DMS53 treated with DMSO at 0.1 percent for 48 hours (cell line): ENCODE results near the gene UBE2M.

Source experiments
- DNase-seq: peaks from one replicate; lab custom pipeline; 2025; ENCODE audit not compliant: unreplicated experiment; lab: John Stamatoyannopoulos, UW

The UBE2M gene

GRCh38 chr19:58571575-58571947 lies 13.2 kb upstream of the UBE2M start:
- DNase-seq, result no peak

DNA sequence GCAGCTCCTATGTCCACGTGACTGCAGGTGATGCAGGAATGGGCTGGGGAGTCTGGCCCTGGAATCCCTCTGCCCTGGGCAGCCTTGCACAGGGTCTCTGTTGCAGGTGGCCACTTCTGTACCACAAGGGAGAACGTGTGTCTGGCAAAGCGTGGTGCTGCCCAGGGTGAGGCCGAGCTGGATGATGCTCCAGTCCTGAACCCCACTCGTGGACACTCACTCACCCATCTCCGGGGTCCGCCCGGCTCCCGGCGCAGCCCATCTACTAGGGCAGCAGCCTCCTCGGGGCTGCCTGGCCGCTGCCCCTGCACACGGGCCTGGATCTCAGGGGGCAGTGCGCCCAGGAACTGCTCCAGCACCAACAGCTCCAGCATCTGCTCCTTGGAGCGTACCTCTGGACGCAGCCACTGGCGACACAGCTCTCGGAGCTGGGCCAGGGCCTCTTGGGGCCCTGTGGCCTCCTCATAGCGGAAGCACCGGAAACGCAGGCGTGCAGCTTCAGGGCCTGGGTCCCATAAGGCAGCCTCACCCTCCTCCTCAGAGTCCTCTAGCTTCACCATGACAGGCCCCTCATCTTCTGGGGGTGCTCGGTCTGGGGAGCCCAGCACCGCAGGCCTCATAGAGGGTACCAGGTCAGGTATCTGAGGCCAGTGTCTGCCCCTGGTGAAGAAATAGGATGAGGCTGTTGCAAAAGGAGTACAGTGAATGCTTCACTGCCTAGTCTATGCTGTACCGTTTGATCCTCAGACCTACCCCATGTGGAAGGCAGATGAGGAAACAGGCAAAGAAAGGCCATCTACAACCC lies 12.6 kb upstream of the UBE2M start:
- no peak for DNase-seq

- DNase-seq, result no peak
Measured at GRCh38 chr19:58569943-58570670, 11.7 kb upstream of the UBE2M start.

- DNase-seq, result no peak
Measured at GRCh38 chr19:58569191-58569942, 11.0 kb upstream of the UBE2M start.

GRCh38 chr19:58568453-58569130 lies 10.2 kb upstream of the UBE2M start:
- no peak for DNase-seq

- no peak for DNase-seq
Measured at GRCh38 chr19:58566989-58567388, 8.6 kb upstream of the UBE2M start.

GRCh38 chr19:58563823-58564222 lies 5.4 kb upstream of the UBE2M start:
- no peak for DNase-seq

GRCh38 chr19:58563034-58563573 lies 4.7 kb upstream of the UBE2M start:
- DNase-seq, result no peak

GRCh38 chr19:58562122-58563033 lies 4.0 kb upstream of the UBE2M start:
- DNase-seq, result no peak

DNA sequence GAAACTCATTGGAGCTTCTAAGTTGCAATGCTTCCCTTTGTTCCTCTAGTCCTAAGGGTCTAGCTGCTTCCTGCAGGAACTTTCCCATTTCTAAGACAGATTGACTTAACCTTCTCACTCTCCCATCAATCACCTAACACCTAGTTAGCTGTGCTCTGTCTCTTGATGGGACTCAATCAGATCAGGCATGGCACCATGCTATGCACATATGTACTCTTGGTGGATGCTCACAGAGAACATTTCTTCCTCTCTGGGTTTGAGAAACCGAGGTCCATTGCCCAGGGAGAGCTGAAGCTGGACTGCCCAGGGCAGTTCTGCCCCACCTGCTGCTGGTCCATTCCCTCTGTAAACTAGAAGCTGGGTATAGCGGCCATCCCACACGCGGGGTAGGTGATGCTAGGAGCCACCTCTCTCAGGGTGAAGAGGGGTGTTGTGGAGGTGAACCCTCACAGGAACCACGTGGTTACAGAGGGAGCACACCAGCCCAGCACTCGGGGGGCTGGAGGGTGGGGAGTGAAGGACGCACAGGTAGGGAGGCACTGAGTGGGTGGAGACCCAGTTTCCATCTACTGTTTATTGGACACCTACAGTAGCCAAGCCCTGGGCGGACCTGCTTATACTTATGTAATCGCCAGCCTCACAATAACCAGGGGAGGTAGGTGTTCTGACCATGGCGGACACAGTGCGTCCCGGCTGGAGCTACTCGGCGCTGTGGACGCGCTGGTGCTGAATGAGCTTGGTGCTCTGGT lies 3.1 kb upstream of the UBE2M start:
- no peak for DNase-seq

DNA sequence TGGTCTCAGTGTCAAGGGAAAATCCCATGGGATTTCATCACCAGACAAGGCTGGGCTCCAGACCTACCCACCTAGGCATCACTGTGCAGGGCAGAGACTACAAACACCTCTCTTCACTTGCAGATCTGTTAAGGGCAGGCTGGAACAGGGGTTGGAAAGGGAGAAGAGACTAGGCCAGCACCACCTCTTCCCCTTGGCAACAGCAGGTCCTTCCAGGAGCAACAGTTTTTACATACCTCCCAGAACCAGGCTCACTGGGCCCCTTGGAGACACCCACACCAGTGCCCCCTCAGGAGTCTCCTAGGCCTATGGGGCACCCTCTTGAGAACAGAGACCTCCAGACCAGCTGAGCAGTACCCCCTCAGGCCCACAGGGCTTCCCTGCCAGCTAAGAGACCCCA lies 2.5 kb upstream of the UBE2M start:
- DNase-seq, result no peak

DNA sequence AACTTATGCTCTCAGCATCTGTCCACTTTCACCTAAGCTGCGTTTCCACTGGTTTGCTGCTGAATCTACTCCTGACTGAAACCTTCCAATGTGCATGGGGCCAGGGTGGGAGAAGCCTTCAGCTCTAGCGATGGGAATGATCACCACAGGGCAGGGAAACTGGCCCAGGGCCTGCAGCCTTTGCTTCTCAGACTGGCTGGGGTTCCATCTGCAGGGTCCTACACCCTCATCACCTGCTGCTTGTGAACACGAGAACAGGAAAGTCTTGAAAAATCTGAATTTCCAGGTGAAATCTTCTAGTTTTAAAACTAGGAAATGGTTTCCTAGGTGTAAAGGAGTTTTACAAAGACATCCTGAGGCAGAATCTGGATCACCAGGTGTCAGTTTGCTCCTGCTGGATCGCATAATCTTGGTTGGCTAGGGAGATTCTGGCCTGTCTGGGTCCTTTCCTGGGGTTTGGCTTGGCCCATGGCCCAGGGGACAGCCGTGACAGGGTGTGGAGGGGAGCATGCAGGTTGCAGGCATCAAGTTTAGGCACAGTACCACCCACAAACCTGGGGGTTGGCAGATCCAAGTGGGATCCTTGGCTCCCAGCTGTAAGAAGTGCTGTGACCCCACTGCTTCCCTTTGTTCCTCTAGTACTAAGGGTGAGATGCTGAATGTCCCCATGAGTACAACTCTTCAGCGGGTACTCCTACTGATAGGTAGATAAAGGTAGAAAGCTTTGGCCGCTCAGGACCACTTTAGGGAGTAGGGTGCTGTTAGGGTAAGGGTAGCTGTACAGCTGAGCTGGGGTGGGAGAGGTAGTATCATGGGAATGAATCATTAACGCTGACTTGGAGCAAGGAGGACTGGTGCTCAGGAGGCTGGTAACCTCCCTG lies 1.8 kb upstream of the UBE2M start:
- no peak for DNase-seq

- DNase-seq, result no peak
Measured at GRCh38 chr19:58559275-58560006, 1.0 kb upstream of the UBE2M start.

GRCh38 chr19:58558623-58559274 lies 338 bp upstream of the UBE2M start:
- no peak for DNase-seq

DNA sequence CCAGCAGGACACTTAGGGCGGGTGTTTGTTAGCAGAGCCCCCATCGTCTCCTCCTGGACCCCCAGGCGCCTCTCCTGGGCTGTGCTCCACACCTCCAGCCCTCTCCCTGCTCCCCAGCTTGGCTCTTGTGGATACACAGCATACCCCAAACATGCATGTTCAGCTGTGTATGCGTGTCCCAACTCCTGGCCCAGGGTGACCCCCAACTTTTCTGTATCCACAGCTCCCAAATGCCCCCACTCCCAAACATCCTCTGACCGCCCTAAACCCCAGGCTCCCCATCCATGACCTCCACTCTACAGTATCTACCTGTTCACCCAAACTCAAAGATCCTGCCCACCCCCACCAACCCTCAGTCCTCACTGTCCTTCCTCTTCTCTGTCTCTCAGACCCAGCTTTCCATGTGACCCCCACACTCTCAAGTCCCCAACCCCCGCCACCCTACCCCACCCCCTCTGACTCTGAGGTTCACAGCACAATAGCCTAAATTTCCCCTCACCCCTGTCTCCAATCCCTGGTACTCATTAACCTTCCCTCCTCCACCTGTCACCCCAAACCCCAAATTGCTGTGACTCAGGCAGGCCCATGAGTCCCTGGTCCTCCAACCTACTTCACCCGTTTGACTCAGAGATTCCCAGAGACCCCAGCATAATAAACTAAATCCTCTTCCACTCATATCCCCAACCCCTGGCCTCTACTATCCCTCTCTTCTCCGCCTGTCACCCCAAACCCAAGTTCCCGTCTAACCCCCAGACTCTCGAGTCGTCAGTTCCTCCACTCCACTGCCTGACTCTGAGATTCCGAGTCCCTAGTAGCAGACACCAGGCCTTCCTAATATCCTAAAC lies 968 bp downstream of the UBE2M start:
- DNase-seq, result no peak

DNA sequence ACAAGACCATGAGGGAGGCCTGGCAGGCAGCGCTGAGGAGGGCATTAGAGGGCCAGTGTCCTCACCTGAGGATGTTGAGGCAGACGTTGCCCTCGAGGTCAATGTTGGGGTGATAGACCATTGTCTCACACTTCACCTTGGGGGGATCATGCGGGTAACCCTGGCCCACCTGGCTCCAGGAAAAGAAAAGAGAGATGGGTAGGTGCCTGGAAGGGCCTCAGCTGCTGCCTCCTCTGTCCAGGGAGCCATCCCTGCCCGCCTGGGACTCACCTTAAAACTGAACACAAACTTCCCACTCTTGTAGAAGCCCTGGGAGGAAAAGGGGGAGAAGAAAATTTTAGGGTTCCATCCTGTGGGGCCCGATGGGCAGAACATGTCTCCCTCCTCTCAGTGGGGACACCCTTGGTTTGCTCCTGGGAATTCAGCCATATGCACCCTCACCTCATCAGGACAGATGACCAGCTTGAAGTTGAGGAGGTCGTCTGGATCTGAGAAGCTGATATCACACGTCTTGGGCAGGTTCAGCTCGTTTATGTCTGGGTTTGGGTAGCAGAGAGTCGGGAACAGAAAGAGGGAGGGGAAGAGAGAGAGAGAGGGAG lies 1.7 kb downstream of the UBE2M start:
- no peak for DNase-seq
